SK-N-SH treated with all-trans-retinoic acid at 6 μM for 48 hours (cell line): ENCODE data around the gene NEGR1.

ENCODE experiments used
- BACH2 ChIP-seq: fragments of 250-450 bp; sonication (Bioruptor Pico); IDR thresholded peaks from 2 replicates; pipeline ENCODE4 v1.9.0; 2021; ENCODE audit warnings: mild to moderate bottlenecking, borderline replicate concordance
- CSDC2 ChIP-seq: fragments of 250-450 bp; sonication (Bioruptor Pico); IDR thresholded peaks from 2 replicates; pipeline ENCODE4 v1.5.0; 2020; ENCODE audit warnings: mild to moderate bottlenecking, moderate library complexity
- ESRRG ChIP-seq: fragments of 250-450 bp; sonication (Bioruptor Pico); IDR thresholded peaks from 2 replicates; pipeline ENCODE4 v1.6.1; 2021; ENCODE audit warnings: mild to moderate bottlenecking
- ISL1 ChIP-seq: fragments of 250-450 bp; sonication (Bioruptor Pico); IDR thresholded peaks from 2 replicates; pipeline ENCODE4 v2.1.2; 2022; ENCODE audit warnings: mild to moderate bottlenecking, moderate library complexity
- OSR1 ChIP-seq: fragments of 250-450 bp; sonication (Bioruptor Pico); IDR thresholded peaks from 2 replicates; pipeline ENCODE4 v1.8.0; 2022; ENCODE audit warnings: moderate library complexity, mild to moderate bottlenecking, inconsistent platforms
- PPARA ChIP-seq: fragments of 250-450 bp; sonication (Bioruptor Pico); IDR thresholded peaks from 2 replicates; pipeline ENCODE4 v1.5.0; 2020; ENCODE audit warnings: mild to moderate bottlenecking, borderline replicate concordance
- RARB ChIP-seq: fragments of 250-450 bp; sonication (Bioruptor Pico); IDR thresholded peaks from 2 replicates; pipeline ENCODE4 v1.8.0; 2021; ENCODE audit warnings: mild to moderate bottlenecking, moderate library complexity
- TCF4 ChIP-seq: fragments of 250-450 bp; sonication (Bioruptor Pico); IDR thresholded peaks from 2 replicates; pipeline ENCODE4 v1.8.0; 2021; ENCODE audit warnings: mild to moderate bottlenecking, moderate library complexity, borderline replicate concordance
- TOX ChIP-seq: fragments of 250-450 bp; sonication (Bioruptor Pico); IDR thresholded peaks from 2 replicates; pipeline ENCODE4 v1.8.0; 2021; ENCODE audit warnings: mild to moderate bottlenecking, moderate library complexity, borderline replicate concordance
- ZFP3 ChIP-seq: fragments of 250-450 bp; sonication (Bioruptor Pico); IDR thresholded peaks from 2 replicates; pipeline ENCODE4 v1.5.0; 2020; ENCODE audit warnings: mild to moderate bottlenecking, moderate library complexity
- ZNF8 ChIP-seq: fragments of 450-650 bp; formaldehyde crosslinking; IDR thresholded peaks from 2 replicates; pipeline ENCODE4 v1.5.0; 2020; ENCODE audit warnings: mild to moderate bottlenecking, moderate library complexity
- TF ChIP-seq, protein P1 (sequence below): fragments of 250-450 bp; sonication (Bioruptor Pico); IDR thresholded peaks from 2 replicates; pipeline ENCODE4 v1.5.1; 2020; ENCODE audit warnings: low read depth, mild to moderate bottlenecking, moderate library complexity
- TF ChIP-seq, protein P2 (sequence below): fragments of 250-450 bp; sonication (Bioruptor Pico); IDR thresholded peaks from 2 replicates; pipeline ENCODE4 v1.8.0; 2020; ENCODE audit warnings: mild to moderate bottlenecking, moderate library complexity, borderline replicate concordance

DNA sequence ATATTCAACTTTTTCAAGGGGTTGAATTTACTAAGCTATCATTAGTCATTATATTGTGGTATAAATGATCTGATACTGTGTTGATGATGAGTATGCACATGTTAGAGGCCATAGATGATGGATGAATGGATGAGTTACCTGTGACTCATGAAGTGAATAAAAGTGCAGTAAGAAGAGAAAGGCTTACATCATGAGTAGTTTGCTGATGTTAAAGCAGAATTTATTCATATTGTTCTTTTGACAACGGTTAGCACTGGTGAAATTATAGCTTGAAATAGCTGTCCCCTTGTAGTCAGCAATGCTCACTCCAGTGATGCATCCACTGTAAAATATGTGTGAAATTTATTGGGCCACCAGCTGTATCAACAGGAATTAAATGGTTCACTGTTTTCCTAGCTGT lies 660.6 kb downstream of the NEGR1 start:
- no peak for TF ChIP-seq ZFP3 (CRISPR knock-in tag)
- TF ChIP-seq RARB (CRISPR knock-in tag): no peak
- TF ChIP-seq OSR1: no peak
- TF ChIP-seq, protein P1, sequence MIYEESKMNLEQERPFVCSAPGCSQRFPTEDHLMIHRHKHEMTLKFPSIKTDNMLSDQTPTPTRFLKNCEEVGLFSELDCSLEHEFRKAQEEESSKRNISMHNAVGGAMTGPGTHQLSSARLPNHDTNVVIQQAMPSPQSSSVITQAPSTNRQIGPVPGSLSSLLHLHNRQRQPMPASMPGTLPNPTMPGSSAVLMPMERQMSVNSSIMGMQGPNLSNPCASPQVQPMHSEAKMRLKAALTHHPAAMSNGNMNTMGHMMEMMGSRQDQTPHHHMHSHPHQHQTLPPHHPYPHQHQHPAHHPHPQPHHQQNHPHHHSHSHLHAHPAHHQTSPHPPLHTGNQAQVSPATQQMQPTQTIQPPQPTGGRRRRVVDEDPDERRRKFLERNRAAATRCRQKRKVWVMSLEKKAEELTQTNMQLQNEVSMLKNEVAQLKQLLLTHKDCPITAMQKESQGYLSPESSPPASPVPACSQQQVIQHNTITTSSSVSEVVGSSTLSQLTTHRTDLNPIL (CRISPR knock-in tag): no peak
- TF ChIP-seq ISL1 (CRISPR knock-in tag): no peak
- no peak for TF ChIP-seq BACH2 (CRISPR knock-in tag)
- TF ChIP-seq, protein P2, sequence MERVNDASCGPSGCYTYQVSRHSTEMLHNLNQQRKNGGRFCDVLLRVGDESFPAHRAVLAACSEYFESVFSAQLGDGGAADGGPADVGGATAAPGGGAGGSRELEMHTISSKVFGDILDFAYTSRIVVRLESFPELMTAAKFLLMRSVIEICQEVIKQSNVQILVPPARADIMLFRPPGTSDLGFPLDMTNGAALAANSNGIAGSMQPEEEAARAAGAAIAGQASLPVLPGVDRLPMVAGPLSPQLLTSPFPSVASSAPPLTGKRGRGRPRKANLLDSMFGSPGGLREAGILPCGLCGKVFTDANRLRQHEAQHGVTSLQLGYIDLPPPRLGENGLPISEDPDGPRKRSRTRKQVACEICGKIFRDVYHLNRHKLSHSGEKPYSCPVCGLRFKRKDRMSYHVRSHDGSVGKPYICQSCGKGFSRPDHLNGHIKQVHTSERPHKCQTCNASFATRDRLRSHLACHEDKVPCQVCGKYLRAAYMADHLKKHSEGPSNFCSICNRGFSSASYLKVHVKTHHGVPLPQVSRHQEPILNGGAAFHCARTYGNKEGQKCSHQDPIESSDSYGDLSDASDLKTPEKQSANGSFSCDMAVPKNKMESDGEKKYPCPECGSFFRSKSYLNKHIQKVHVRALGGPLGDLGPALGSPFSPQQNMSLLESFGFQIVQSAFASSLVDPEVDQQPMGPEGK (CRISPR knock-in tag): no peak
- TF ChIP-seq ESRRG (CRISPR knock-in tag): no peak
- TF ChIP-seq ZNF8: no peak
- no peak for TF ChIP-seq TCF4
- TF ChIP-seq PPARA (CRISPR knock-in tag): no peak
- TF ChIP-seq CSDC2 (CRISPR knock-in tag): no peak
- no peak; the same call in 1 of the 2 replicates for TF ChIP-seq TOX (CRISPR knock-in tag)
